GM19468 (cell line): Measurements from ENCODE around the gene WDR59.
"Not testable (repeated sequence)": the region's sequence is repeated elsewhere in the genome, so short reads cannot be mapped to it uniquely, and the experiment has no call there.

Experiments used
- ATAC-seq: cut with Tn5 transposase; IDR thresholded peaks from one replicate; pipeline ENCODE4 v1.9.1; 2021; ENCODE audit warnings: mild to moderate bottlenecking, moderate library complexity, moderate number of reproducible peaks; ENCODE audit not compliant: unreplicated experiment; ENCODE audit errors: extremely low read depth

The WDR59 gene

GRCh38 chr16:74984529-74985296 lies at the start of gene WDR59:
TSS of gene WDR59 (minus strand) at chr16:74985123. CDS start at chr16:74985017, 106 bp downstream.
- ATAC-seq = peak; percentile 100

- no peak for ATAC-seq
These were observed 47.7 kb upstream of the WDR59 start for GRCh38 chr16:75032655-75033054.

GRCh38 chr16:75029854-75030253 lies 44.9 kb upstream of the WDR59 start:
- ATAC-seq = no peak

GRCh38 chr16:75028544-75029135 lies 43.7 kb upstream of the WDR59 start:
- ATAC-seq = no peak

- ATAC-seq = no peak
These were observed 42.8 kb upstream of the WDR59 start for GRCh38 chr16:75027520-75028300.

- no peak for ATAC-seq
These were observed 42.0 kb upstream of the WDR59 start for GRCh38 chr16:75026892-75027391.

- not testable (repeated sequence) for ATAC-seq
These were observed 41.4 kb upstream of the WDR59 start for GRCh38 chr16:75026239-75026891.

GRCh38 chr16:75025761-75026160 lies 40.8 kb upstream of the WDR59 start:
- ATAC-seq = no peak

GRCh38 chr16:75024594-75024993 lies 39.7 kb upstream of the WDR59 start:
- ATAC-seq = no peak

GRCh38 chr16:75024182-75024581 lies 39.3 kb upstream of the WDR59 start:
- ATAC-seq = no peak

- no peak for ATAC-seq
These were observed 38.1 kb upstream of the WDR59 start for GRCh38 chr16:75023009-75023408.

- ATAC-seq = no peak
These were observed 37.6 kb upstream of the WDR59 start for GRCh38 chr16:75022567-75022966.

GRCh38 chr16:75021410-75021809 lies 36.5 kb upstream of the WDR59 start:
- no peak for ATAC-seq

- ATAC-seq = no peak
These were observed 34.7 kb upstream of the WDR59 start for GRCh38 chr16:75019586-75019985.

GRCh38 chr16:75019007-75019406 lies 34.1 kb upstream of the WDR59 start:
- no peak for ATAC-seq

- ATAC-seq = no peak
These were observed 33.0 kb upstream of the WDR59 start for GRCh38 chr16:75017670-75018525.

GRCh38 chr16:75016451-75017081 lies 31.6 kb upstream of the WDR59 start:
- ATAC-seq = not testable (repeated sequence)

- no peak for ATAC-seq
These were observed 29.4 kb upstream of the WDR59 start for GRCh38 chr16:75014318-75014717.

- not testable (repeated sequence) for ATAC-seq
These were observed 28.2 kb upstream of the WDR59 start for GRCh38 chr16:75013123-75013522.
